CD4-positive, alpha-beta T cell treated with Interleukin-4 for 4 hours (primary cell): Measurements from ENCODE around the gene R3HDML.
"Not testable (repeated sequence)": the region's sequence is repeated elsewhere in the genome, so short reads cannot be mapped to it uniquely, and the experiment has no call there.

Experiments
- DNase-seq: peaks from one replicate; pipeline ENCODE4 v3.0.0-alpha.2; 2020

Gene R3HDML

DNA sequence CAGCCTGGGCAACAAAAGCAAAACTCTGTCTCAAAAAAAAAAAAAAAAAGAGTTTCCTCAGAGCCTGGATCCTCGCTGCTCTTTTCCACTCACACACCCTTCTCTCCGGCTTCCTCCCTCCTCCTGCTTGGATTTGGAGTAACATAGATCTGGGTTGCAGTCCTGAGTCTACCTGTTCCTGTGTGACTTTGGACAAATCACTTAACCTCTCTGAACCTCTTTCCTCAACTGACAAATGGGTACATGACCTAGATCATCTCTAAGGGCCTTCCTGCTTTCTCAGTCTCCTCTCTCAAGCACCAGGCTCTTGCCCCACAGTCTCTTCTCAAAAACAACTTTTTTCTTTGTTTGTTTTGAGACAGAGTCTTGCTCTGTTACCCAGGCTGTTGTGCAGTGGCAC lies 5.6 kb upstream of the R3HDML start:
- no peak for DNase-seq

DNA sequence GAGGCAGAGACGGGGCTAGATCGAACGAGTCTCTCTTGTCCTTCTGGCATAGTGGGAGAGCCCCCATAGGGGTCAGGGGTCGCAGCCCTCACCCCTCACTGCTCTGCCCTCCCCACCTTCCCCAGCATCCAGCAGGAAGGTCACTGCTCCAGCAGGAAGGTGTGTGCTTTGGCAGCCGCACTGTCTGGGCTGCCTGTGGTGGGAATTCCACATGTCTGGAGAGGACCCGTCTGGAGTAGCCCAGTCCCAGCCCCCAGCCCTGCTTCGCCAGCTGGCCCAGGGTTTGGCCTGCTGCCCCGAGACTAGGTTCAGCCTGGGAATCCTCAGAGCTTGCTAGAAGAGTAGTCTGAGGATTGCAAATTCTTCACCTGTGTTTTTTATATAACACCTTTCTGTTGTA lies 2.5 kb upstream of the R3HDML start:
- DNase-seq: no peak

DNA sequence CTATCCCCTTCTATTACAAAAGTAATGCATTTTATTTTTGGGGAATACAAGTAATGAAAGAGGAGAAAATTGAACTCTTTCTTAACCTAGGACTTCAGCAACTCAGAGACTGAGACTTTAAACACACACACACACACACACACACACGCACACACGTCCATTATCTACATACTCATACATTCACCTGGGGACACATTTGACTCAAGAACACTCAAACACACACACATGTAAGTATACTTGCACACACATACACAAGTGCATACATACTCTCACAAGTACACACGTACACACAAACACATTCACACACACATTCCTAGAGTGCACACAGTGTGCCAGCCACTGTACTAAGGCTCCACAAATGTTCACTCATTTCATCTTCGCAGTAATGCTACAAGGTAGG lies 2.1 kb upstream of the R3HDML start:
- DNase-seq: no peak

DNA sequence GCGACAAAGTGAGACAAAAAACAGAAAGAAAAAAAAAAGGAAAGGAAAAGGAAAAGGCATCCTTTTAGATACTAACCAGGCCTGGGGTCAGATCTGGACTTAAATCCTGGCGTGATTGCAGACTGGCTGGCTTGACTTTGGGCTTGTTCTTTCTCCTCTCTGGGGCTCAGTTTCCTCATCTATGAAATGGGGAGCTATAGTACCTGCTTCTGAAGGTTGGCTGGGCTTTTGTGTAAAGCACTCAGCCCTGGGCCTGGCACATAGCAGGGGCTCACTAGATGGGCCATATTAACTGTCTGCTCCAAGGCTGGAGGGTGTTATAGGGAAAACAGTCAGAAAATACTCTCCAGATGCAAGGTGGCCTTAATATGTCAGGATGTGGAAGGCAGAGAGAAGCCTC lies 1.2 kb upstream of the R3HDML start:
- no peak for DNase-seq

DNA sequence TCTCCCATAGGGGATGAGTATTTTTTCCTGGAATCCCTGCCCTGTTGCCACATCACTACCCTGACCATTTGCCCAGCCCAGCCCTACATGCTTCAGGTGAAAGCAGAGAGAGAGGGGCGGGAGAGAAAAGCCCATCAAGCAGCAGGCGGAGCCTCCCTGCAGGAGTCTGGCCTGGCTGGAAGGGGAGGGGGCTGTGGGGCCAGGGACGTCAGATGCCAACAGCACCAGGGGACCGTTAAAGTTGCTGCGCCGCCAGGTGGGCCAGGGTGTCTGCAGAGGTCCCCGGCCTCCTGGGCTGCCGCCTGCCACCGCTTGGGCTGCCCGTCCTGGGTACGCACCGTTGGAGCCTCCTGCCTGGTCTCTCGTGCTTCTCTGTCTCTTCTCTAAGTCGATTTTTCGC lies 757 bp upstream of the R3HDML start:
- no peak for DNase-seq

DNA sequence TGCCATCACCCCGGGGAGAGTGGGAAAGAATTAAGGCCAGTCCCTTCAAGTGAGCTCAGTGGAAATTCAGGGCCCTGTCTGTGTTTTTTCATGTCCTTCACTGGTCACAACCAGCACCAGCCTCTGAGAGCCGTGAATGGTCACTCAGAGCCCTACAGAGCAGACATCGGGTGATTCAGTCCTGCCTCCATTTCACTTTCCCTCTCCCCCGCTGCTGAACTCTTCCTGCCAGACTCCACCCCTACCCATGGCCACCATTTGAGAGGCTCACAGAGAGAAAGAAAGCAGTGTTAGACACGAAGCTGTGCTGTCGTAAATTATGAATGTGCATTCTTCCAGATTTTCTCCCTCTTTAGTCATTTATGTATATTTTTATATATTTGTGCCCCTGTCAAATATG lies 5.4 kb downstream of the R3HDML start:
- DNase-seq: no peak

DNA sequence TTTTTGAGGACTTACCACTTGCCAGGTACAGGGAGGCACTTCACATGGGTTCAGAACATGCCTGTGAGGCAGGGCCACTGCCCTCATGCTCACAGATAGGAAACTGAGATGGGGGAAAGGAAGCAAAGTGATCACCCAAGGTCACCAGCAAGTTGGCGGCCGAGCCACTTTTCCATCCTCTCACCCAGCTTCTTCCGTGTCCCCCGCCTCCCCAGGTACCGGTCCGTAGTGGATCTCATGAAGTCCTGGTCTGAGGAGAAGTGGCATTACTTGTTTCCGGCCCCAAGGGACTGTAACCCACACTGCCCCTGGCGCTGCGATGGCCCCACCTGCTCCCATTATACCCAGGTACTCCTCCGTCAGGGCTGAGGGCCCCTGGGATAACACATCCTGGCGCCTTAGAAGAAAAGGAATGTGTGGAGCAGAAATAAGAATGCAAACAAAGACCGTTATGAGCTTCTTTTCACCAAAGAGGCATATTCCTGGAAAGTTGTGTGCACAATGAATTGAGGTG lies 6.4 kb downstream of the R3HDML start:
- DNase-seq: no peak

DNA sequence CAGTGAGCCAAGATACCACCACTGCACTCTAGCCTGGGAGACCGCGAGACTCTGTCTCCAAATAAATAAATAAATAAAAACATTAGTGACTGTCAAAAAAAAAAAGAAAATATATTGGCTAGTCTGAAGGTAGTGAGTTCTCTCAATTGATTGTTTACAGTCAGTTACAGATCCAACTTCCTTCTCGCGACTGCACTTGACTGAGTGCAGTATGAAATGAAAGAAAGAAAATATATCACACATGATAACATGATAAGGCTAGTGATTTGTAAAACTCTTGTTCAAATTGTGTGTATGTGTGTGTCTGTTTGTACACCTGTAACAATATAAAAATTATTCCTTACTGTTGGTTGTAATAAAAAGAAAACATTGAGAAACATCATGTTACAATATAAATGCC lies 7.9 kb downstream of the R3HDML start:
- DNase-seq: no peak

DNA sequence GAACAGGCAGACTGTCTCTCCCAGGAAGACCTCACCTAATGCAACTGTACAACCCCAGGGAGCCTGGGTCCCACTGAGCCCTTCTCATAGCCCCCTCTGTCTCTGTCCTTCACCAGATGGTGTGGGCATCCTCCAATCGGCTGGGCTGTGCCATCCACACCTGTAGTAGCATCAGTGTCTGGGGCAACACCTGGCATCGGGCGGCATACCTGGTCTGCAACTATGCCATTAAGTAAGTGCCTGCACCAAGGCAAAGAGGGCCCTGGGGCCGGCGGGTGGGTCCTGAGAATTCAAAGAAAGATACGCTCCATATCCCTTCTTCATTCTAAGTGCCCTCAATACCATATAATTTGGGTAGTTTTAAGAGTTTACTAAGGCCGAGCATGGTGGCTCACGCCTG lies 8.3 kb downstream of the R3HDML start:
- DNase-seq: no peak

DNA sequence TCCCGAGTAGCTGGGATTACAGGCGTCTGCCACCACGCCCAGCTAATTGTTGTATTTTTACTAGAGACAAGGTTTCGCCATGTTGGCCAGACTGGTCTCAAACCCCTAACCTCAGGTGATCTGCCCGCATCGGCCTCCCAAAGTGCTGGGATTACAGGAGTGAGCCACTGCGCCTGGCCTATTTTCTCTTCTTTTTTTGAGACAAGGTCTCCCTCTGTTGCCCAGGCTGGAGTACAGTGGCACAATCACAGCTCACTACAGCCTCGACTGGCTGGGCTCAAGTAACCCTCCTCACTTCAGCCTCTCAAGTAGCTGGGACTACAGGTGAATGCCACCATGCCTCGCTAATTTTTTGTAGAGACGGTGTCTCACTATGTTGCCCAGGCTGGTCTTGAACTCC lies 9.1 kb downstream of the R3HDML start:
- DNase-seq: not testable (repeated sequence)

DNA sequence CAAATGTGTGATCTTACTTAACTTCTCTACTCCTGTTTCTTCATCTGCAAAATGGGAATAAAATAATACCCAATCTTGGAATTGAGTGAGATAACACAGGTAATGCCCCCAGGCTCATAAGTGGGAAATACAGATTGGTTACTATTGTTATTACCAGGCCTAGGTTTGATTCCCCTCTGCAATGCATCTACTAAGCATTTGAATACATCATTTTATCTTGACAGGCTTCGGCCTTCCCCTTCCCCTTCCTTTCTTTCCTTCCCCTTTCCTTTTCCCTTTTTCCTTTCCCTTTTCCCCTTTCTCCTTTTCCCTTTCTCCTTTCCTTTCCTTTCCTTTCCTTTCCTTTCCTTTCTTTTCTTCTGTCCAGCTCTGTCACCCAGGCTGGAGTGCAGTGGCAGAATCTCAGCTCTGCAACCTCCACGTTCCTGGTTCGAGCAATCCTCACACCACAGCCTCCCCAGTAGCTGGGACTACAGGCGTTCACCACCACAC lies 11.4 kb downstream of the R3HDML start:
- no peak for DNase-seq

DNA sequence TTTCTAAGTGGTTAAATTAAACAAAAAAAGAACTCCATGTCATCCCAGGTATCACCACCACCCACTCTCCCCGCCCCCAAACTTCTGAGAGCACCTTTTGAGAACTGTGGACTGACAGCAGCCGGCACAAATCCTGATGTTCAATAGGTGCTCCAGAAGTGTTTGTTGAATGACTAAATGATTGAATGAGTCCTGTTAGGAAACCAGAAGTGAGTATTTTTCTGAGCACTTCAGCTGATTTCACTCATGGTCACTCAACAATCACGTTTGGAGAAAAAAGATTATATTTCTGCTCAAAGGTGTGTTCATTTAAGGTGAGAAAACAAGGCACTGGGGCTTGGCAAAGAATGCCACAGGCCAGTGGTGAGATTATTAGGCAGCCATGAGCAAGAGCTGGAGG lies 12.5 kb downstream of the R3HDML start:
- DNase-seq: no peak

DNA sequence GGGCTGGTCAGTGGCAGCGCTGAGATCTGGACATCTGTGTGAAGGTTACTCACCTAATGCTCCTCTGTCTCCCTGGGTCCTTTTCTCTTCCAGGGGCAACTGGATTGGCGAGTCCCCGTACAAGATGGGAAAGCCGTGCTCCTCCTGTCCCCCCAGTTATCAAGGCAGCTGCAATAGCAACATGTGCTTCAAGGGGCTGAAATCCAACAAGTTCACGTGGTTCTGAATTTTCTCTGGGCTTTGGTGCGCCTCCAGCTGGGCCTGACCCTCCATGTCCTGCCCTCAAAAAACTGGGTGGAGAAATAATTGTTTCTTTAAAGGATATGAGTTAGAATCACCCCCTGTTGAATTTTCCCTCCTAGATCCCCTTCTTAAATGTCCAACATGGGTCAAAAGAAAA lies 13.7 kb downstream of the R3HDML start:
- DNase-seq: no peak

DNA sequence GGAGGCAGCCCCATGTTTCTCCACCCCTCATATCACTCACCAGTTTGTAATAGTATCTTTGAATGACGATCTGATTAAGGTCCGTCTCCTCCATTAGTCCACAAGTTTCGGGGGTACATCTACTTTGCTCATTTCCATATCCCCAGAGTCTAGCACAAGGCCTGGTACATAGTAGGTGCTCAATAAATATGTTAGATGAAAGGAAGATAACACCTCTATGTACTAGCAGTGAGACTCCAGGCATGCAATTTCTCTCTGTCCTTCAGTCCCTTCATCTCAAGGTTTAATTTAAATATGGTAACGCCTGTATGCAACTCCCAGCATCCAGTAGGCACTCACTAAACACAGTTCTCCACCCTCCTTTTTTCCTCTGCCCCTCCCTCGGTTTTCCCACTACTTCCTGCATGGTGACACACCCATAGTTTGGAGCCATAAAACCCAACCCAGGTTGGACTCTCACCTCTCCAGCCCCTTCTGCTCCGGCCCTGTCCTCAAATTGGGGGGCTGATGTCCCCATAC lies 18.2 kb downstream of the R3HDML start:
- no peak for DNase-seq

DNA sequence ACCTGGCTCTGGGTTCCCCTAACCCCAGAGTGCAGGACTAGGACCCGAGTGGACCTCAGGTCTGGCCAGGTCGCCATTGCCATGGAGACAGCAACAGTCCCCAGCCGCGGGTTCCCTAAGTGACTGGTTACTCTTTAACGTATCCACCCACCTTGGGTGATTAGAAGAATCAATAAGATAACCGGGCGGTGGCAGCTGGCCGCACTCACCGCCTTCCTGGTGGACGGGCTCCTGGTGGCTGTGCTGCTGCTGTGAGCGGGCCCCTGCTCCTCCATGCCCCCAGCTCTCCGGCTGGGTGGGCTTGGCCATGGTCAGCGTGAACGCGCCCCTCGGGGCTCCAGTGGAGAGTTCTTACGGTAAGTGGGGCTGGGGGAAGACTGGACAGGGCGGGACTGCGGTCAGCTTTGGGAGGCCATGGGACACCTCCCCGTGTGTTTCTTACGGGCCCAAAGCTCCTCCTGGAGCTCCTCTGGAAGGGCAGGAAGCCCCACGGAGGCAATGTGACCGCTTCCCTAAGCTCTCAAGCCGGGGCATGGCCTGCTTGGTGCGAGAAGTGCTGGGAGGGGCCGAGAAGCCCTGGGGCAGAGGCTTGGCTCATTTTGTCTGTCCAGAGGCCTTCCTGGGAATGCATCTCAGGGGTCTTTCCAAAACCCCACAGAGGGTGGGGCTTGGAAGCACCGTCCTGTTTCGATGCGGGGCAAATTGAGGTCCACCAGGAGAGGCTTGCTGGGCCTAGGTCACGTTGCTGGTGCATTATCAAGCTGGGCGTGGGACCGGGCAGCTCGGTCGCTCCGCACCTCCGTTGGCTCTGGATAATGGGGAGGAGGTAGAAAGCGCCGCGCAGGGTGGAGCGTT lies 18.9 kb downstream of the R3HDML start, which contains the start of gene HNF4A:
HNF4A (plus strand) TSS at position 202 of the 855 bp plus-strand sequence; CDS start at position 308, 106 bp downstream.
- DNase-seq: no peak

DNA sequence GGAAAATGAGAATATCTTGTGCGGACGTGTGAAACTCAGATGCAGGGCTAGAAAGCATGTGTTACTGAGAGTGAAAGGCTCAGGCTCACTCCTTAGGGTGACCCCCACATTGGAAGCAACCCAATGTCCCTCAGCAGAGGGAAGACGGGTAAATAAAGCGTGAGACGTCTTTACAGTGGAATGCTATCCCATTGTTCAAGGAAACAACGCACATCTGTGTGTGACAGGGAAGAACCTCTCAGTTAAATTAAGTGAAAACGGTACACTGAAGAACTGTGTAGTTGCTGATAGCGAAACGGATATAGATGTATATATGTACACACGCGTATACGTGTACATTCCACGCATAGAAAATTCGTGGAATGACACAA lies 19.5 kb downstream of the R3HDML start:
- DNase-seq: no peak

DNA sequence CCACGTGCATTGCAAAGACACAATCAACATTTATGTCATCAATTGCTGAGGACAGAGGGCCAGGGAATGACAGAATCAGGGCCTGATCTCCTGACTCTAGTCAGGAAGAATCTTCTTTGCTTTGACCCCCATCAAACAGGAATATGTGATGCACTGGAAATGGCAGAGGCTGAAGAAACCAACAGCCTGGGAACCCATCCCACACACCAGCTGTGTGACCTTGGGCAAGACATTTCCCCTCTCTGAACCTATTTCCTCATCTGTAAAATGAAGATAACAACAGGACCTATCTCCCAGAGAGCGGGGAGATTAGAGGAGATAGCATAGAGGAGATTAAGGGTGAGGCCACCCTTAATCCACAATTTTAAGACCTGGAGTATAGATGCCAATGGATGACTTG lies 20.2 kb downstream of the R3HDML start:
- no peak for DNase-seq

DNA sequence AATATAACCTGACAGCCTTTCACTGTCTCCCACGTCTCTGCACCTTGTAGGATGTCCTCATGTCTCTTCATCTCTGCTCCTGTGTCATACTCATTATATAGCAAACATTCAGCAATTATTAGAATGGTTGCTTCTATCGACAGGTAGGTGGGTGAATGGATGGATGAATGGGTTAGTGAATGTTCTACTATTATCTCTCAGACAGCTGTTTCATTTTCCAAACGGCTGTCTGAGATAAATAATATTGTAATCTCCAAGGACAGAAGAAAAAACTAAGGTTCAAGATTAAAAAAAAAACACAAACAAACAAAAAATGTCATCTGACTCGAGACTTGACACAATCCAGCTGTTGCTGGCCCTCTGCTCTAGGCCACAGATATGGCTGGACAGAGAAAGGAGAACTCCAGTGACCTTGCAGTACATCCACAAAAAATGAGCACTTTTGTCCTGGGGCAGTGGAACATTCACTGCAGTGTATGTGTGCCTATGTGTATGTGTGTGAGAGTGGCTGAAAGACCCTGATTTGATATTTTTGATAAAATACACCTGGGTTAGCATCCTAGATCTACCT lies 20.8 kb downstream of the R3HDML start:
- DNase-seq: no peak

DNA sequence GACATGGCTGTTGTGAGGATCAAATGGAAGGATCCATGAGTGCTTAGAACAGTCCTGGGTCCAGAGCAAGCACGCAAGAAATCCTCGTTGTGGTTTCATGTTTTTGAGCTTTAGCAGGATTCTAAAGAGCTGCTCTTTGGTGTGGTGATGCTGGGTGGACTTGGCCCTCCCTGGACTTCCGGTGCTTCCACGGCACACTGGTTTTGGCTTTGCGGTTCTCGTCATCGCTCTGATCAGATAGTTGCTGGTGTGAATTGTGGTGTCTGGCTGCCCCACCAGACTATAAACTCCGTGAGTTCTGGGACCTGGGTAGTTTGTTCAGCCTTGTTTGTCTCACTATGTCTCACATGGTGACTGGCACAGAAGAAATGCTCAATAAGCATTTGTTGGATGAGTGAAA lies 21.9 kb downstream of the R3HDML start:
- no peak for DNase-seq

DNA sequence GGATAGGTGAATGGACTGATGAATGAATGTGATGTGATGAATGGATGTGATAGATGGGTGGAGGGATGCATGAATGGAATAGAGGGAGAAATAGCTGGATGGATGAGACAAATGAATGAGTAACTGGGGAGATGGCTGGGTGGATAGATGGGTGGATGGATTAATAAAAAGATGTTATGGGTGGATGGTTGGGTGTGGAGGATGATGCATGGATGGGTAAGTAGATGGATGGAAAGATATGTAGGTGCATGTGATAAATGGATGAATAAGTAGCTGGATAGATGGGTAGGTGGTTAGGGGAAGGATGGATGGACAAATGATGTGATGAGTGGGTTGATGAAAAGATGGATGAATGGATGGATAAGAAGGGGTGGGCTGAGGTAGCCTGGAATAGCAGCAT lies 23.4 kb downstream of the R3HDML start:
- DNase-seq: no peak

DNA sequence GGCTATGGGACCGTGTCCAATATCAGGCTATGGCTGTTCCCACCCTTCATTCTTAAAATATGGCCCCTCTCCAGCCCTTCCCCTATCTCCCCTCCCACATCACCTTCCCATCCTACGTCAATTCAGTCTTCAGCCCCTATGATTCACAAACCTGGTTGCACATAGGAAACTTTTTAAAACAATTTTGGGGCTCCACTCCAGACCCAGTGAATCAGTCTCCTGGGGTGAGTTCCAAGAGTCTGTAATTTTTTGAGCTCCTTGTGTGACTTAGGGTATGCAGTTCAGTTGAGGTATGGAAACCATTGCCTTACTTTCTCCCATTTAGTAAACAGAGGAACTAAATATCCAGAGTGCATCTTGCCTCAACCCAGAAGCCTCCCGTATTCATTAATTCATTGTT lies 24.2 kb downstream of the R3HDML start:
- no peak for DNase-seq

DNA sequence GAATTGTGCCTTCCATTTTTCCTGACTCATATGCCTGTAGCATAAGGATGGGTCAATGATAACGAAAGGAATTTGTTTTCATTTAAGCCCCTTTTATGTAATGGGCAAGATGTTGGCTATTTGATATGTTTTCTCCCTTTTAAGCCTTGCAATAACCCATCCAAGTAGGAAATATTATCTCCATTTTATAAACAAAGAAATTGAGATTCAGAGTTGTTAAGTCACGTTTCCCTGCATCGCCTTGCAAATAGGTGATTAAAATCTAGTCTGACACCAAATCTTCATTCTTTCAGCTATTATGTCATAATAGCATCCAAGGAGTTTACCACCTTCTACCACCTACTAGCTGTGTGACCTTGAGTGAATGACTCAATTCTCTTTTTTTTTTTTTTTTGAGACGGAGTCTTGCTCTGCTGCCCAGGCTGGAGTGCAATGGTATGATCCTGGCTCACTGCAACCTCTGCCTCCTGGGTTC lies 25.7 kb downstream of the R3HDML start:
- DNase-seq: no peak

DNA sequence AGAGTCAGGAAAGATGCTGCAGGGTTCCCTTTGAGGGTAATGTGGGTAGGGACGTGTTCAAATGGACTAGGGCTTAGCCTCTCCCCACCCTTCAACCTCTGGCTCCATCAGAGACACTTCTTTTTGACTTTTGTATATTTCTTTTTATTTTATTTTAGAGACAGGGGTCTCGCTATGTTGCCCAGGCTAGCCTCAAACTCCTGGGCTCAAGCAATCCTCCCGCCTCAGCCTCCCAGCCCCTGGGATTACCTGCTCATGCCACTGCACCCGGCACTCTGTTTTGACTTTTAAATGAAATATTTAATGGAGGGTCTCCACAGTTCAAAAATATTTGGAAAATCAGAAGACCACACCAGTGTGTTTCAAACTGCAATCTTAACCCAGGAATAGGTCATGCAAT lies 27.2 kb downstream of the R3HDML start:
- no peak for DNase-seq

DNA sequence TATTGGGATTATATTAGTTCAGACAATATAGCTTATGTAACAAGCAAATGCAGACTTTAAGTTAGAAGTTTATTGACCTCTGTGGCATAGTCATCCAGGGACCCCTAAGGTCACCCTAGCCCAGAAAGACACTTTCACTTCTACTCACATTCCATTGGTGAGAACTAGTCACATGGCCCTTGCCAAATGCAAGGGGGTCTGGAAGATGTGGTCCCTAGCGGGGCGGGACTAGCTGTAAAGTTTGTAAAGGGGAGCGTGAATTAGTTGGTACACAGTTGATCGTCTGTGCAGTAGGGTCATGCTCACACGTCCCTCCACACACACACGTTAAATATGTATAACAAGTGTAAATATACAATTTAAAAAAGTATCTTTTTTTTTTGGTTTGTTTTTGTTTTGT lies 27.9 kb downstream of the R3HDML start:
- DNase-seq: no peak
